HepG2 (cell line): ENCODE measurements around the gene MTA1. TPM values are rescaled to one million over a fixed set of nuclear protein-coding genes. Genes with fewer than 3 reads are reported as not detected.

Experiments used
- ARNT ChIP-seq: fragments of 450-650 bp; IDR thresholded peaks from 2 replicates; pipeline ENCODE4 v1.6.1; 2017
- HHEX ChIP-seq: IDR thresholded peaks from 2 replicates; pipeline ENCODE4 v1.6.1; 2016; ENCODE audit warnings: control low read depth
- KLF16 ChIP-seq, 2 experiments: sonication (generic) in 1 of 2; formaldehyde crosslinking in 1 of 2; IDR thresholded peaks; 2 replicates each; pipeline versions ENCODE4 v1.6.1 to v1.8.0; 2016 to 2023; ENCODE audit warnings: missing genetic modification reagents in 2 of 2, missing compliant biosample characterization in 1 of 2
- MAX ChIP-seq: IDR thresholded peaks from 2 replicates; pipeline ENCODE4 v1.6.1; 2012; ENCODE audit warnings: inconsistent platforms
- MED1 ChIP-seq: sonication (generic); formaldehyde crosslinking; IDR thresholded peaks from 2 replicates; pipeline ENCODE4 v1.4.0; 2020; ENCODE audit warnings: missing genetic modification reagents
- PAF1 ChIP-seq: IDR thresholded peaks from 2 replicates; pipeline ENCODE4 v1.6.1; 2016; ENCODE audit warnings: missing genetic modification reagents, missing compliant biosample characterization
- POLR2A ChIP-seq, 2 experiments: IDR thresholded peaks; 2 replicates each; pipeline ENCODE4 v1.6.1; 2011; ENCODE audit warnings: low read depth in 2 of 2, low read length in 2 of 2, mild to moderate bottlenecking in 1 of 2, moderate library complexity in 1 of 2; ENCODE audit not compliant: insufficient read depth in 1 of 2
- PRDM4 ChIP-seq: sonication (generic); formaldehyde crosslinking; IDR thresholded peaks from 2 replicates; pipeline ENCODE4 v1.9.0; 2021; ENCODE audit warnings: missing genetic modification reagents, borderline replicate concordance
- RBM22 ChIP-seq: fragments of 200-400 bp; formaldehyde crosslinking; optimal IDR thresholded peaks from 2 replicates; pipeline ENCODE3; 2017; ENCODE audit warnings: mild to moderate bottlenecking, low read length, moderate library complexity
- RNF219 ChIP-seq: sonication (generic); formaldehyde crosslinking; IDR thresholded peaks from 2 replicates; pipeline ENCODE4 v1.5.0; 2020; ENCODE audit warnings: mild to moderate bottlenecking, missing genetic modification reagents
- SOX13 ChIP-seq, 3 experiments: fragments of 450-650 bp in 1 of 3; sonication (generic) in 1 of 3; formaldehyde crosslinking in 1 of 3; IDR thresholded peaks in 2 of 3; conservative IDR thresholded peaks in 1 of 3; 2 replicates each; pipeline versions ENCODE4 v1.5.0 to v1.6.1; 2016 to 2020; ENCODE audit warnings: antibody characterized with exemption in 1 of 3, mild to moderate bottlenecking in 1 of 3, missing compliant biosample characterization in 1 of 3, missing genetic modification reagents in 1 of 3, moderate library complexity in 1 of 3
- SOX5 ChIP-seq: IDR thresholded peaks from 2 replicates; pipeline ENCODE4 v1.6.1; 2016; ENCODE audit warnings: borderline replicate concordance
- TFDP1 ChIP-seq: IDR thresholded peaks from 2 replicates; pipeline ENCODE4 v1.6.1; 2016; ENCODE audit warnings: missing compliant biosample characterization, missing genetic modification reagents, borderline replicate concordance
- TRIM24 ChIP-seq: sonication (generic); formaldehyde crosslinking; IDR thresholded peaks from 2 replicates; pipeline ENCODE4 v1.8.0; 2022; ENCODE audit warnings: mild to moderate bottlenecking, missing genetic modification reagents
- XBP1 ChIP-seq: sonication (generic); formaldehyde crosslinking; IDR thresholded peaks from 2 replicates; pipeline ENCODE4 v1.5.0; 2020; ENCODE audit warnings: missing genetic modification reagents
- ZBTB3 ChIP-seq: sonication (generic); formaldehyde crosslinking; IDR thresholded peaks from 2 replicates; pipeline ENCODE4 v1.4.0; 2020; ENCODE audit warnings: low read depth, mild to moderate bottlenecking, moderate library complexity, missing genetic modification reagents, borderline replicate concordance
- ZNF510 ChIP-seq: sonication (generic); formaldehyde crosslinking; IDR thresholded peaks from 2 replicates; pipeline ENCODE4 v1.4.0; 2020; ENCODE audit warnings: low read depth, mild to moderate bottlenecking, missing genetic modification reagents
- ZNF580 ChIP-seq: IDR thresholded peaks from 2 replicates; pipeline ENCODE4 v1.6.1; 2016; ENCODE audit warnings: low read depth, borderline replicate concordance
- ZNF691 ChIP-seq: sonication (generic); formaldehyde crosslinking; IDR thresholded peaks from 2 replicates; pipeline ENCODE4 v1.4.0; 2020; ENCODE audit warnings: missing genetic modification reagents, low read depth, mild to moderate bottlenecking, borderline replicate concordance
- ZNF775 ChIP-seq: sonication (generic); formaldehyde crosslinking; IDR thresholded peaks from 2 replicates; pipeline ENCODE4 v1.4.0; 2020; ENCODE audit warnings: missing genetic modification reagents, mild to moderate bottlenecking, moderate library complexity, borderline replicate concordance
- polyA plus RNA-seq, 8 experiments: library from polyadenylated mRNA; depleted of rRNA in 3 of 8; stranded (reverse) in 7 of 8; unstranded in 1 of 8; fragments of >200 nt; fragmentation: Illumina TruSeq in 4 of 8; extraction: Trizol in 4 of 8; gene quantifications; 2 replicates each; pipeline versions ENCODE4 v1.2.1 to v1.2.3, GENCODE V29; 2011 to 2016; ENCODE audit warnings: low read depth in 4 of 8, missing spikeins in 1 of 8, mixed read lengths in 1 of 8; ENCODE audit not compliant: insufficient read depth in 1 of 8
- total RNA-seq, 5 experiments: library from RNA; depleted of rRNA; stranded (reverse); fragments of >200 nt; fragmentation: Illumina TruSeq; extraction: Trizol; gene quantifications; 2 replicates each; pipeline ENCODE4 v1.2.3, GENCODE V29; 2016; ENCODE audit warnings: low read depth in 1 of 5

The MTA1 gene
- total and polyA plus RNA-seq, 2 of the 13 experiments (the other 11 are each of a cell fraction or from before 2014, with no cell fraction given): 35.2 to 85.8 TPM

- TF ChIP-seq PRDM4 (CRISPR knock-in tag) (no peak), RBM22 (peak; percentile 77), RNF219 (CRISPR knock-in tag) (no peak), TRIM24 (CRISPR knock-in tag) (no peak), ARNT (no peak), ZNF691 (peak; percentile 13; the same call in 1 of the 2 replicates), HHEX (CRISPR knock-in tag) (peak; percentile 19; the same call in 1 of the 2 replicates), KLF16 (CRISPR knock-in tag; IDR thresholded peaks at IDR 0.05) (peak in 1 of 2 experiments; percentile 75; a peak in 2 of 4 replicates), ZNF580 (no peak), TFDP1 (peak; percentile 93; the same call in 1 of the 2 replicates), SOX13 (IDR thresholded peaks at IDR 0.05) (0 out of 2 replicates have a peak, but pooled peaks have one; percentile 13), SOX13 (CRISPR knock-in tag; conservative IDR thresholded peaks at IDR 0.05 in 1 of 2, IDR thresholded peaks at IDR 0.05 in 1 of 2) (0 out of 4 replicates have a peak, but pooled peaks of 1 of the 2 experiments have one; percentile 2), ZNF775 (CRISPR knock-in tag) (no peak), PAF1 (CRISPR knock-in tag) (no peak), SOX5 (peak; percentile 64; the same call in 1 of the 2 replicates), MAX (peak; percentile 55), MED1 (CRISPR knock-in tag) (peak; percentile 68), ZBTB3 (CRISPR knock-in tag) (no peak), POLR2A (IDR thresholded peaks at IDR 0.05; ENCODE audit: insufficient read depth in 1 of 2, low read depth in 2 of 2, low read length in 2 of 2) (peak in 1 of 2 experiments; percentile 75; a peak in 1 of 4 replicates), XBP1 (CRISPR knock-in tag) (no peak), ZNF510 (no peak)
Measured at GRCh38 chr14:105490572-105491365, 71.1 kb downstream of the MTA1 start, which contains the start of gene TEDC1 (continued).
